Liver (tissue), 3 donors: ENCODE measurements around the gene RASGRF1.

Experiments used
- CTCF ChIP-seq: fragments of 150-350 bp; IDR thresholded peaks from 2 replicates; pipeline ENCODE4 v1.5.1; 2017; ENCODE audit warnings: improper control_type of control experiment, low read depth, low read length; ENCODE audit not compliant: missing input control
- JUND ChIP-seq, 2 donors: IDR thresholded peaks; 2 replicates each; pipeline ENCODE4 v1.6.1; 2016; ENCODE audit warnings: antibody characterized with exemption in 2 of 2
- RXRA ChIP-seq, 2 donors: IDR thresholded peaks; 2 replicates each; pipeline ENCODE4 v1.6.1; 2017 to 2018; ENCODE audit warnings: antibody characterized with exemption in 2 of 2, mild to moderate bottlenecking in 1 of 2
- TAF1 ChIP-seq: conservative IDR thresholded peaks from 2 replicates; pipeline ENCODE4 v1.6.1; 2016; ENCODE audit warnings: antibody characterized with exemption, mild to moderate bottlenecking
- donor health status: healthy.
- donor health status: healthy.

- TF ChIP-seq JUND (IDR thresholded peaks at IDR 0.05) (no peak), CTCF (no peak), RXRA (IDR thresholded peaks at IDR 0.05) (no peak), TAF1 (no peak)
Measured at GRCh38 chr15:78957416-78958093, 133.0 kb downstream of the RASGRF1 start.
